DND-41 (cell line): ENCODE data around the gene SHISA6.

Experiments
- ATAC-seq: fragments of 200-7000 bp; cut with Tn5 transposase; 3 replicates; pipeline ENCODE4 v1.9.1; 2021; ENCODE audit warnings: low read depth; ENCODE audit not compliant: insufficient read depth
- DNase-seq: peaks from one replicate; pipeline ENCODE4 v3.0.0-alpha.2; 2020
- H2AFZ ChIP-seq: 2 replicates; pipeline ENCODE4 v1.6.0; 2012; ENCODE audit warnings: low read depth, low read length
- H3K27ac ChIP-seq: 2 replicates; pipeline ENCODE4 v1.5.1; 2012; ENCODE audit warnings: low read length, inconsistent platforms
- H3K27me3 ChIP-seq: fragments of 200-600 bp; sonication (generic); 2 replicates; pipeline ENCODE4 v1.6.0; 2012; ENCODE audit warnings: low read length, mild to moderate bottlenecking, inconsistent platforms; ENCODE audit not compliant: insufficient read depth, poor library complexity
- H3K36me3 ChIP-seq: 2 replicates; pipeline ENCODE4 v1.5.1; 2012; ENCODE audit warnings: low read length, inconsistent platforms; ENCODE audit not compliant: insufficient read depth
- H3K4me1 ChIP-seq: 2 replicates; pipeline ENCODE4 v1.5.1; 2012; ENCODE audit warnings: mild to moderate bottlenecking, low read length; ENCODE audit not compliant: insufficient read depth
- H3K4me2 ChIP-seq: 2 replicates; pipeline ENCODE4 v1.6.0; 2012; ENCODE audit warnings: mild to moderate bottlenecking, moderate library complexity, low read length, inconsistent platforms; ENCODE audit not compliant: insufficient read depth
- H3K4me3 ChIP-seq, 2 experiments: fragments of 200-600 bp in 1 of 2; shearing (Covaris generic) in 1 of 2; 2 replicates each; pipeline ENCODE4 v1.5.1; 2012 to 2016; ENCODE audit warnings: inconsistent platforms in 2 of 2, low read length in 2 of 2, mild to moderate bottlenecking in 2 of 2, low read depth in 1 of 2, moderate library complexity in 1 of 2
- H3K79me2 ChIP-seq: 2 replicates; pipeline ENCODE4 v1.6.0; 2012; ENCODE audit warnings: low read length, inconsistent platforms; ENCODE audit not compliant: insufficient read depth
- H3K9ac ChIP-seq: 2 replicates; pipeline ENCODE4 v1.6.0; 2012; ENCODE audit warnings: low read depth, mild to moderate bottlenecking, inconsistent platforms, low read length, moderate library complexity
- H3K9me3 ChIP-seq: 2 replicates; pipeline ENCODE4 v1.5.1; 2012; ENCODE audit warnings: low read length, moderate library complexity, mild to moderate bottlenecking, inconsistent platforms; ENCODE audit not compliant: insufficient read depth, severe bottlenecking
- H4K20me1 ChIP-seq: 2 replicates; pipeline ENCODE4 v1.6.0; 2012; ENCODE audit warnings: low read length; ENCODE audit not compliant: insufficient read depth
- EZH2 ChIP-seq: IDR thresholded peaks from 3 replicates; pipeline ENCODE4 v1.6.1; 2012; ENCODE audit warnings: borderline replicate concordance, low read depth, mild to moderate bottlenecking, moderate library complexity, low read length, inconsistent platforms; ENCODE audit not compliant: severe bottlenecking
- TF ChIP-seq, protein P1 (sequence below): IDR thresholded peaks from 2 replicates; pipeline ENCODE4 v1.5.1; 2012; ENCODE audit warnings: borderline replicate concordance, low read length, moderate library complexity, mild to moderate bottlenecking; ENCODE audit not compliant: poor library complexity, severe bottlenecking; ENCODE audit errors: extremely low read depth

Gene SHISA6

DNA sequence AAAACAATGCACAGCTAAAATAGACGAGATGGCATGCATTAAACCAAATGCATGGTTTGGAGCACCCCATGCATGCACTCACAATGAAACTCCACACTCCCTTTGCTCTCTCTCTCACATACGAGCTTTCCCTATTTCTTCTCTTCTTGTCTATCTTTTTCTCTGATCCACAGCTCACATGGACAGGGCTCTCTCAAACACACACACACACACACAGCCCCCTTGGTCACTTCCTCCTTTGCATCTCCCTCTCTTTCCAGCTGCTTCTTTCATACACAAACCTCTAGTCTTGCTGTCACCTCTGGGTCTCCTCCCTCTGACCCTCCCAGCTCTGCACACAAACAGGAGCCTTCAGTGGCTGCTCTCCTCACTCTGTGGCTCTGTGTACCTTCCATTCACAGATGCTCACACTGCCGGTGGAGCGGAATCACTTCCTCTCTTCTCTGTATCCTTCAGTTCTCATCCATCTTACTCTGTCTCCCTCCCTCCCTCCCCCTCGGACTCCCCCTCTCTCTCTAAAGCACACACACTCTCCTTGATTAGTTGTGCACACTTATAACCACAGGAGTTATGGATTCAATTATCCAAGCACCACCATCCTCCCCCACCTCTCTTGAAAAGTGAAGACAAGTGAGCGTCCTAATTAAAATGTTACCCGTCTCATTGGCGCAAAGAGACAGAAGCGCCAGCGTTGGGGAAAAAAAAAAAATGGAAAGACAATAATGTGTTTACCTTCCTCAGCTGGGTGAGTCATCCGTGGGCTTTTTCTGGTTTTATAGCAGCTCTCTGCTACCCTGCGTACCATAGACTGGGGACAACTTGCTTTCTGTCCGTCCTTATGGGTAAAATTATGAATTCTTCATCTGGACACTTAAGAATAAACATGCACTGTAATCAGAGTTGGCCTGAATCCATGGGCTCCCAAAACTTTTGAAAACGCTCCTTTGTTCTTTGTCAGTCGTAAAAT is 90.8 kb downstream of the SHISA6 start:
- Histone ChIP-seq H3K27me3 (no peaks in the 10 kb centered on the region), H3K4me2 (no peak overlapping the region), H3K79me2 (no peaks in the 10 kb centered on the region), H4K20me1 (no peaks in the 10 kb centered on the region), H3K4me1 (no peaks in the 10 kb centered on the region), H2AFZ (no peak overlapping the region), H3K27ac (no peak overlapping the region), H3K36me3 (no peaks in the 10 kb centered on the region), H3K9ac (no peak overlapping the region), H3K4me3 (no peak overlapping the region), H3K9me3 (no peaks in the 10 kb centered on the region)
- no peak for TF ChIP-seq EZH2
- TF ChIP-seq, protein P1, sequence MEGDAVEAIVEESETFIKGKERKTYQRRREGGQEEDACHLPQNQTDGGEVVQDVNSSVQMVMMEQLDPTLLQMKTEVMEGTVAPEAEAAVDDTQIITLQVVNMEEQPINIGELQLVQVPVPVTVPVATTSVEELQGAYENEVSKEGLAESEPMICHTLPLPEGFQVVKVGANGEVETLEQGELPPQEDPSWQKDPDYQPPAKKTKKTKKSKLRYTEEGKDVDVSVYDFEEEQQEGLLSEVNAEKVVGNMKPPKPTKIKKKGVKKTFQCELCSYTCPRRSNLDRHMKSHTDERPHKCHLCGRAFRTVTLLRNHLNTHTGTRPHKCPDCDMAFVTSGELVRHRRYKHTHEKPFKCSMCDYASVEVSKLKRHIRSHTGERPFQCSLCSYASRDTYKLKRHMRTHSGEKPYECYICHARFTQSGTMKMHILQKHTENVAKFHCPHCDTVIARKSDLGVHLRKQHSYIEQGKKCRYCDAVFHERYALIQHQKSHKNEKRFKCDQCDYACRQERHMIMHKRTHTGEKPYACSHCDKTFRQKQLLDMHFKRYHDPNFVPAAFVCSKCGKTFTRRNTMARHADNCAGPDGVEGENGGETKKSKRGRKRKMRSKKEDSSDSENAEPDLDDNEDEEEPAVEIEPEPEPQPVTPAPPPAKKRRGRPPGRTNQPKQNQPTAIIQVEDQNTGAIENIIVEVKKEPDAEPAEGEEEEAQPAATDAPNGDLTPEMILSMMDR = no peak
- ATAC-seq (no peak), DNase-seq (no peak)

DNA sequence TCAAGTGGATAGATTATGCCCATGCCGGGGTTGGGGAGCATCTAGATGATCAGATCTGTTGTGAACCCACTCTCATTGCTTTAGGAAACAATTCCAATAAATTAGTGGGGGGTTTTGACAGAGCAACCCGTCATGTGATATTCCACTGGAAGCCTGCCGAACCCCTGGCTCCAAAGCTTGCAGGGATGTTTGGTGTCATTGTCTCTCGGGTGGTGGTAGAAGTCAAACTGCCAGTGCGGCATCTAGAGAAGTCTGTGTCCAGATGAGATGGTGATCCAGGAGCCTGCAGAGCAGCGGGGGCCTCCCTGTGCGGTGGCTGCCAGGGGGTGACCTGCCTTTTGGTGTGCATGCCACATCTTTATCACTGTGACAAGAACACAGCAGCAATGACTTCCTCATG is 91.7 kb downstream of the SHISA6 start:
- Histone ChIP-seq H3K9me3 (no peaks in the 10 kb centered on the region), H3K4me1 (no peaks in the 10 kb centered on the region), H3K36me3 (no peaks in the 10 kb centered on the region), H2AFZ (no peak overlapping the region), H3K4me3 (no peak overlapping the region), H4K20me1 (no peaks in the 10 kb centered on the region), H3K9ac (no peak overlapping the region), H3K27me3 (no peaks in the 10 kb centered on the region), H3K4me2 (no peak overlapping the region), H3K27ac (no peak overlapping the region), H3K79me2 (no peaks in the 10 kb centered on the region)
- TF ChIP-seq EZH2 = no peak
- TF ChIP-seq, protein P1 = no peak
- DNase-seq = no peak
- no peak for ATAC-seq

DNA sequence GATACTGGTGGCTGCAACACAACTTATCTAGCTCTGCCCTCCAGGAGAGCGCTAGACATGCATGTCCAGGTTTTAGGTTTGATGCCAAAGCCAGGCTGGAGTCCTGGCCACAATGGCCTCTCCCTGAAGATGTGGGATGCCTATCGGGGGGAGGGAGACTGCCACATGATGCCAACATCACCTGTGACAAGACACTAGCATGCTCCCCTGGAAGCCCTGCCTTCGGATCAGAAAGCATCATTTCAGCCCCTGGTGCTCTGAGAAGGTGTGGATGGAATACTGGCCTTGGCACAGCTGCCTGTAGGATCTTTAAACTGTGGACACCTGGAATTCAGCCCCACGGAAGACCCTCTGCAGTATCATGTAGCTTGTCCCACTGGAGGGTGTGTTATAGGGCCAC is 93.5 kb downstream of the SHISA6 start:
- Histone ChIP-seq H3K9ac (no peak overlapping the region), H3K4me3 (no peak overlapping the region)

More for the DNA sequence above, 93.5 kb downstream of the SHISA6 start:
- no peaks in the 10 kb centered on the region for H3K9me3 ChIP-seq
- ATAC-seq (no peak), DNase-seq (no peak)
- TF ChIP-seq, protein P1 = no peak
- H3K4me1 ChIP-seq = no peaks in the 10 kb centered on the region
- no peaks in the 10 kb centered on the region for H4K20me1 ChIP-seq
- no peaks in the 10 kb centered on the region for H3K36me3 ChIP-seq
- no peak overlapping the region for H3K4me2 ChIP-seq
- no peaks in the 10 kb centered on the region for H3K79me2 ChIP-seq
- H3K27me3 ChIP-seq = peaks cover 3% of the 10 kb centered on the region
- no peak overlapping the region for H2AFZ ChIP-seq
- no peak overlapping the region for H3K27ac ChIP-seq
